Stimulated activated CD4-positive, alpha-beta T cell treated with anti-CD3 and anti-CD28 coated beads, Interleukin-12 subunit alpha, Interleukin-12 subunit beta, amount 100 ng/mL, for 48 hours (primary cell): Measurements from ENCODE around the gene ADAMTS17.

Source experiments
- DNase-seq, 3 donors: peaks; one replicate each; pipeline ENCODE4 v3.0.0-alpha.2; 2020; ENCODE audit warnings: low read depth in 2 of 3, low spot score in 1 of 3

ADAMTS17 gene

DNA sequence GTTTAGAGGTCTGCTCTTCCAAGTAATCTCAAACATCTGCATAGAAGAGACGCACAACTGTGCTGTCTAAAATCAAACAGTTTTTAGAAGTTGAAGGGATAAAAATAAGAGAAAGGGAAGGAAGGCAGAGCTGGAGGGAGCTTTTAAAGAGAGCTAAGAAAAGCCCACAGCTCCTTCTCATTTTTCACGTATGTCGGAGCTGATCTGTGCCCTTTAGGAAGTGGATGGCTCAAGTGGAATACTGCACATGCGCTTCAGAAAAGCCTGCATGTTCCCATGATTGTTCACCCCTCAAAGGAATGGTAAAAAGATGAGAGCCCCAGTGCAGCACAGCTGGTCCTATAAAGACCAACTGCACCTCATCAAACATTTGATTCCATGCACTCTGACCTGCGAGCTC is 207.2 kb downstream of the ADAMTS17 start:
- DNase-seq = no peak

DNA sequence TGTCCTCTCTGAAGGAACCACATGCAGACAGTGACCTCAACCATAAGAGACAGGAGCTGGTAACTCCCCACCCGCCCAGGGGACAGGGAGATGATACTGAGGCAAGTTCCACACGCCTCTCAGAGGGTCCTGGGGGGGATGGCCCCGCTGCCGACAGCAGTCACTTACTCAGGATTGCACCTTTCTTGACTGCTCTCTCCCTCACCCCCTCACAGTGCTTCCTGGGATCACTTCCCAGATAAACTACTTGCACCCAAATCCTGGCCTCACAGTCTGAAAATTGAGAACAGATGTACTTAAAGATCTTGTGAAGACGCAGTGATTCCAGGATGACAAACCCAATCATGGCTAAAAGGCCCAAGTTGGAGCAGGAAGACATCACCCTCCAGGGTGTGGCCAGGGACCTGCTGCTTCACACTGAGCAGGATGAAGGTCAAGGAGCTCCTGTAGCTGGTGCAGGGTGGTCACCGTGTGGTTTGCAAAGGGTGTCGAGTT is 207.6 kb downstream of the ADAMTS17 start:
- DNase-seq = no peak

DNA sequence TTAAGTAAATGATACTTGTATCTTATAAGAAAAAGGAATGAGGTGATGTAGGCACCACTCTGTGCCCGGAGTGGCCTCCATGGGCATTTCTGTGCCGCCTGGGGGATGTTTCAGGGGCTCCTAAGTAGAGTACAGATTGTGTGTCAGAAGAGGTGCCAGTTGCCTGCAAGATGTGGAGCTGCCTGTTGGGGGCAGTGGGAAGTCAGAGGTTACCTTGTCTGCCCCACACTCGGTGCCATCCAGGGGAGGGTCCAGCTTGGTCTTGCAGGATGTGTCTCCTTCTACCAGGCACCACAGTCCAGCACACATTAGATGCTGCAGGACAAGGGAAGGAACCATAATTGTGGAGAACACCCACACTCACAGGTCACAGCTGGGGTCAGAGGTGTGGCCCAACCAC is 208.8 kb downstream of the ADAMTS17 start:
- DNase-seq = no peak

DNA sequence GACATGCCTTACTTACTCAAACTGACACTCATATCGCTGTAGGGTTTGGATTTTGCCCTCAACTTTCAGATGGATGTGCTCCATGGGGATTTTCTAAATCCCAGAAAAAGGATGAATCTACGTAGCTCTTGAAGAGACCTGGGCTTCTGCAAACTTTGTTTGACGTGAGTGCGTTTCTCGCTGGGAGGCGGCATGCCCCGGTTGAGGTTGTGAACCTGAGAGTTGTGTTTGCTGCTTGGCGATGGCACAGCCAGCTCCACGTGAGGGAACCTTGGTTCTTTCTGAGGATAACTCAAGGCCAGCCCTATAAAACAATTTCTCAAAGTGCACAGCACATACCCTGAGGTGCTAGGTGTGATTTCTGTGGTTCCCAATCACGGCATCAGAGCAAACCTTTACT is 209.5 kb downstream of the ADAMTS17 start:
- DNase-seq = no peak

DNA sequence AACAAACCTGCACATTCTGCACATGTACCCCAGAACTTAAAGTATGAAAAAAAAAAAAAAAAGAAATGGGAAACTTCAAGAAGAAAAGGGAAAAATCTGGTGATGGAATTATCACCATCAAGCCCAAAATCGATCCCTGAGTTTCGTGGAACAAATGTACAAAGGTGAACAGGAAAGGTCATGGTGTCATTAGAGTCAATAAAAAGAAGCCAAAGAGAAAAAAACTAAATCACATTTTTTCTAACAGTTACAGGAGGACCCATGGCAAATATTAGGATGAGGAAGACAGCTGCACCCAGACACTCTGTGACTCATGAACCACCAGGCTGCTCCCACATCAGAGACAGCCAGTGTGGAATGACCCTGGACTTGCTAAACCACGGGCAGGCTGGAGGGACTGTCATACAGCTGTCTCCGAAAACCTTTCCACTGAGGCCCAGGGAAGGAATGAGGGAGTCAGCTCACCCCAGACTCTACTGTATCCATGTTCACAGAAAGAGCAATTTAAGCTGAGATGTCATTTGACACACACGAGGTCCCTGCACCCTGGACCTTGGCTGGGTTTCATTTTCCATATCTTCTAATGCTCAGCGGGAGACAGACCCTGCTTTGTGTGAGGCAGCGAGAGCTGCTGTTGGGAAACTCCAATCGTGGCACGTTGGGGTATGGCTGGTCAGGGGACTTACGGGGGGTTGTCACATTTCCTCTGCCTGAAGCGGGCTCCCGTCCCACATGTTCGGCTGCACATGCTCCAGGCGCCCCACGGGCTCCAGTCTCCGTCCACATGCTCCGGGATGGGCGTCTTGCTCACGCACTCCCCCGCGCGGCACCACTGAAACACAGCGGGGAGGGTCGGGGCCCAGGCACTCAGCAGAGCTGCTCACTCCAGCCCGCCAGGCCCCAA is 210.2 kb downstream of the ADAMTS17 start:
- no peak for DNase-seq

DNA sequence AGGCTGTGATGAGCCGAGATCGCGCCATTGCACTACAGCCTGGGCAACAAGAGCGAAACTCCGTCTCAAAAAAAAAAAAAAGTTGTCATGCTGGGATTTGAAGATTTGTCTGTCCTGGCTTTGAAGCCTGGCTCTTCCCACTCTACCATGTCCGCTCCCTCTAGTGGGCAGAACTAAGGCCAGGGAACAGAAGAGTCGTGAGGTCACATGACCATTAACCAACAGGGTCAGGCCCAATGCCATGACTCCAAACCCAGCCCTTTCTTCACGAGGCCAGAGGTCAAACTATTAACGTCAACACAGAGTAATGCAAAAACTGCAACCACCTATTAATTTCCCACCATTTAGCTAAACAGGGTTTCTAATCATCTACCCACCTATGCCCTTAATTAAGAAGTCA is 212.1 kb downstream of the ADAMTS17 start:
- no peak for DNase-seq

DNA sequence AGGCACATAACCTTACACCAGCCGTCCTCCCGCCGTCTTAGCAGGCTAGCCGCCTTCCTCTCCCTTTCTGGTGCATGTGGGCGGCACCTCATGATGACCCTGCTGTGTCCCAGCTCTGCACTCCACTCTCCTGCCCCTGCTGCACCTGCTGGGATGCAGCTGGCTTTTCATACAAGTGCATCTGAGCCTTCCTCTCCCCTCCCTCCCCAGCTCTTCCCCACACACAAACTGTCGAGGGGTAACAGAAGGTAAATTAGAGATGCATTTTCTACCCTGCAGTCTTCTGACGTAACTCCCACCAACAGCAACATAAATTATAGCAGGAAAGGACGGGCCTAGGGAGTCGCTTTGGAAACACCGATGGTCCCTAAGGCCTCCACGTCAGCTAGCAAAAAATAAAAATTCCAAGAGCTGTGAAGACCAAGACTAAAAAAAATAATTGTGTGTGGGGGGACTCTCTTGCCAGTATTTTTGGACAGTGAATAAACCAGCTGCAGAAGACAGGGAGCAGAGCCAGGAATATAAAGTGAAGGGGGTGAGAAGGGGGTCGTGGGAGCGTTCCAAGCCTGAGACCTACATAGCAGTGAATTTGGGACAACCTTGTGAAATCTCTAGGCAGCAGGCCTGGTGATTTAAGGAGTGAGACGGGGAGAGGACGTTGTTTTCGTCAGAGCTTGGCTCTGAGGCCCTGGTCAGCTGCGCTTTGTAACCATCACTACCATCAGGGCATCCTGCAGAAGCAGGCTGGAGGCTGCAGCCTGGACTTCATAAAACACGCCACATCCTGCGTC is 216.2 kb downstream of the ADAMTS17 start:
- DNase-seq = no peak

DNA sequence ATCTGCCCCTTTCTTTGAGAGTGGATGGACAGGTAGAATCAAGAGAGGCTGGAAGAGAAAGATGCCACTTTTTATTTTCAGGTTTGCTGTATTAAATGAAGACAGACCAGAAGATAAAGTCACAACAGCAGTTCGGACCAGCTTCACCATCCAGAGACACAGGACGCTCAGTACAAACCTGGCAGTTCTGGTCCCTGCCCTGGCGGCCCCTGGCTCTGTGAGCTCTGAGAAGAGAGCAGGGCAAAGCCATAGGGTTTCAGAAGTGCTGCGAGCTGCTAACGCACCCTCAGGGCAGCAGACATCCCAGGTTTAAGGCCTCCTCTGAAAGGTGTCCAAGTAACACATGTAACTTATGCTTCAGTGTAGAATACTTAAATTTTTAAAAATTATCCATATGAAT is 216.8 kb downstream of the ADAMTS17 start:
- no peak for DNase-seq

DNA sequence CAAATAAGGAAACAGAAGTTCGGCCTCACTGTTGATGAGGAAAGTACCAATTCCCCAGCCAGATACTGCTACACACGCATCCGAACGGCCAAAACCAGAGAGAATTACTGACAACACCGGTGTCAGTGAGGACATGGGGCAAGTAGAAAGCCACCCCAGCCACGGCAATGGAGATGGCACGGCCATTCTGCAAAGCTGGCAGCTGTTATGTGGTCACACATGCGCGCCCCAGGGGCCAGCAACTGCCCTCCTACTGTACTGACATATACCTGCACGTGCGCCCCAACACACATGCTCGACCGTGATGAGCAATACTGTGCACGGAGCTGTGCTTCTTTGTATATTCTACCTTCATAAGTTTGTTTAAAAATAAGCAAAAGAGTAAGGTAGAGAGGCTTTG is 217.4 kb downstream of the ADAMTS17 start:
- DNase-seq = no peak

DNA sequence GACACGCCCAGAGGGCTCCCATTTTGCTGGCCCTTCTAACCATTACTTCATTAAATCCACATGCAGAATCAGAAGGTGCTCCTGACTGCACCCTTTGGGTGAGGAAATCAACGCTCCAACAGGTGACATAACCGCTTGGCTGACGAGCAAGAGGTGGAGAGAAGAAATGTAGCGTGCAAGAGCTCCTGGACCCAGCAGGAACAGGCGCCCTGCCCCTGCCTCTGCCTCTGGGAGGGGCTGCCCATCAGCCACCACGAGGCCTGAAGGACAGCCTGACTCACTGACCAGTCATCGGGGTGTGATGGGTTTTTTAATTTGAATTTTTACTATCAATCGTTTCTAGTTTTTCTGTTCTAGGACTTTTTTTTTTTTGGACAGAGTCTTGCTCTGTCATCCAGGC is 218.2 kb downstream of the ADAMTS17 start:
- DNase-seq = no peak

DNA sequence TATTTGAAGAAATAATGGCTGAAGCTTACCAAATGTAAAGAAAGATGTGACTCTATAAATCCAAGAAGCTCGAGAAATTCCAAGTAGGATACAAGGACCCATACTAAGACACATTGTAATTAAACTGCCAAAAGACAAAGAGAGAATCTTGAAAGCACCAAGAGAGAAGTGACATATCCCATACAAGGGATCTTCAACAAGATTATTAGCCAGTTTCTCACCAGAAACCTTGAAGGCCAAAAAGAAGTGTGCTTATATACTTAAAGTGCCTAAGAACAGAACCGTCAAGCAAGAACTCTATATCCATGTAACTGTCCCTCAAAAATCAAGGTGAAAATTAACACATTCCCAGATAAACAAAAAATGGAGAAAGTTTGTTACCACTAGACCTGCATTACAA is 220.5 kb downstream of the ADAMTS17 start:
- no peak for DNase-seq

DNA sequence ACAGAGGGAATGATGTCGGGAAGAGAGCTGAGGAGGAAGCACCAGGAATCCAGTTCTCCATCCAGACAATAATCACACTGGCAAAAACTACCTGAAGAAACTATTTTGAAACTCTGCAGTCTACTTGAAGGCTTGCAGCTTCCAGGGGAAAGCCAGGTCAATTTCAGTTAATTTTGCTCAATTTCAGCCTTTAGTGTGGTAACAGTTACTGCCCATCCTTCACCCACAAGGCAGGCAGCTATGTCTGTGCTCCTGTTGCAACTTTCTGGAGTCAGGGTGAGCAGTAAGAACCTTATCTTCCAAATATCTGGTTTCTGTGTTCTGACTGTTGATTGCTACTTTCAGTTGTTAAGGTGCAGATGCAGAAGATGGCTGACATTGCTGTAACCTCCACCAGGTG is 221.7 kb downstream of the ADAMTS17 start:
- DNase-seq = no peak

DNA sequence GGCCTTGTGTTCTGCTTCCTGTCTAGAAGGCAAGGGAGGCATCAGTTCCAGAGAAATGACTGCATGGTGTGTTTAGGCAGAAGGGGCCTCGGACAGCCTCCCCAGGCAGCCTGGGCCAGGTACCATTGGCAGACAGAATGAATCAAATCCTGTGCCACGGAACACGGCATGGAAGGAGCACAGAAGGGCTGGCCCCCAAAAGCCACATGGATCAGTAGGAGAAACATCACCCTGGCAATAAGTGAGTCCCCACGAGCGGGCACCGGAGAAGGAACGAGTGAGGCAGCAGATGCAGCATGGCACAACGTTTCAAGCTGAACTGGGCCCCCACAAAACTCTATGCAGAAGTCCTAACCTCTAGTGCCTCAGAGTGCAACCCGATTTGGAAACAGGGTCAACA is 223.2 kb downstream of the ADAMTS17 start:
- DNase-seq = no peak

DNA sequence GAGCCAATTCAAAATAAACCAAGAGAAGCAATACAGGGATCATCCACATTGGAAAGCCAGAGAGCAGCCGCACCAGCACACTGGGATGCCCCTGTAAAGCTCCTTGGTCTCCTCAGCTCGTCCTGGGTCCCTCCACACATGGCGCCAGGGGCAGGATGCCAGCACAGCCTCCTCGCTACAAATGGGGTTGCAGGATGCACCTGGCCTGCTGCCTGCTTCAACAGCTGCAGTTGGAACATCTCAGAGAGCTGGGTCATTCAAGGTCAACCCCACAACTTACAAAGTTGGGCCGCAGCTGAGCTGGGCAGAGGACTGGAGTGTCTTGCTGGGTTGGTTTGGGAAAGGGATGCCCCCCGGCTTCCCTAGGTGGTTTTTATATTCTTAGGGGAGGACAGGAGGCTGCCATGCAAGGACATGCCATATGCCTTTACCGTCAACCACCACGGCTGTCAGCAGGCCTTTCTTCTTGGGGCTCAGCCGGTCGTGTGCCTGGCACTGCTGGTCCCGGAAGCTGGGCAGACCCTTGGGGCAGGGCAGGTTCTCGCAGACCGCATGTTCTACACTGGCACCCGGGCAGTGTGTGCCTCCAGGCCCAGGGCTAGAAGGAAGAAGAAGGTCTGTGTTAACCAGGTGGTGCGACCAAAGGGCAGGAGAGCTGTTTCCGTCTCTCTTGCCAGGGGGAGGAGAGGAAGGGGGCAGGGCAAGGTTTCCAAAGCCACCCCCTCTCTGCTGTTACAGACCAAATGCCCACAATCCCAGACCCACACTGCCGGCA is 225.2 kb downstream of the ADAMTS17 start:
- no peak for DNase-seq

DNA sequence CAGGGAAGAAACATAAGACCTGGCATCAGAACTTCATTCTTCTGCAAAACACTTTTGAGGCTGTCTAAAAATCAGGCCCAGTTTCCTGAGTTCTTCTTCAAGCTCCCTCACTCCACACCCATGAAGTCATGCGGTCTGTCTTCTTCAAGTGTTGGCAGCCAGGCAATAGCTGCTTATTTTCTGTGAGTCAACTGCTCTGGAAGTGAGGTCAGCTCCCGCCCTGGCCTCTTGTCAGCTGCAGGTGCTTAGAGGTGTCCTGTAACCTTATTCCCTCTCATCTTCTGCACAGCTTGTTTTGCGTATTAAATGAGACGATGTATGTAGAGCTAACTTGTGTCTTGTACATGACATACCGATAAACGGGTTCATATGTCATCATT is 226.1 kb downstream of the ADAMTS17 start:
- no peak for DNase-seq

DNA sequence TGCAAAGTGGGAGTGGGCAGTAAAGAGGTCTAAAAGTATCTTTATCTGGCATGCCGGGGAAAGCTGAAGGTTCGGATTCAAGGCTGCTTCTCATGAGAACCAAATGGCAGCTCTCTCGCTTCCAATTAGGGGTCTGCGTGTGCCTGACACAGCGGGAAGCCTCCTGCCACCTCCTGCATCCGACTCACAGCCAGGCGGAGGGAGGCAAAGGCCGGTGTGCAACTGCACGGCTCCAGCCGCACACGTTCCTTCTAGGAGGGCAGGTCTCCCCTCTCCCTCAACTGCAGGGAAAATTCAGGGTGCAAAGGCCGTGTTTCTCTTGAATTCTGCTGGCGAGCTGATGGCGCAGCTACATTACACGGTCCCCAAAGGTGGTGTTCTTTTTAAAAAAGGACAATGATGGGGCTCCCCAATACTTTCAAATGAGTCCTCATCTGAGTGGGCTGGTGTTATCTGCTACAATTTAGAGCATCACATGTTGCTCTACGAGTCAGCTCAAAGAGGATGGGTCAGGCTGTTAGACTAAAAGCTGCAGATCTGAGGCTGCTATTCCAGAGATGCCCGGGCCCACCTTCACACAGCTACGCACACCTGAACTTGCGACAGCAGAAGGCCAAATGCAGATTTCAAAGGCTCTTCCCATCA is 226.6 kb downstream of the ADAMTS17 start:
- no peak for DNase-seq

DNA sequence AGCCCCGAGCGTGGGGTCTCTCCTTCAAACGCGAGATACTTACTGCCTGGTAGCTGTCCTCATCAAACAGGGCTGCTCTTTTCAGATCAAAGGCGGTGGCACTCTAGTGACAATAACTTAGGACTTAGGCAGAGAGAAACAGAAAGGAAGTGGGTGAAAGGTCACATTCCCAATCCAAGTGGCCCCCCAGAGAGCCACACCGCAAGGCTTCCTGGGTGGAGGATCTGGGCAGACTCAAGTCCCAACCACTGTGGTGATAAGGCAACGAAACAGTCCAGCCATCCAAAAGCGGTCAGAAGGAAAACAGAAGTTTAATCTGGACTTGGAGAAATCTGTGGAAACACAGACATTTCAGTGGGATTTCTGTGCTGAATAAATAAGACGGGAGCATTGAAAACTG is 227.2 kb downstream of the ADAMTS17 start:
- no peak for DNase-seq

DNA sequence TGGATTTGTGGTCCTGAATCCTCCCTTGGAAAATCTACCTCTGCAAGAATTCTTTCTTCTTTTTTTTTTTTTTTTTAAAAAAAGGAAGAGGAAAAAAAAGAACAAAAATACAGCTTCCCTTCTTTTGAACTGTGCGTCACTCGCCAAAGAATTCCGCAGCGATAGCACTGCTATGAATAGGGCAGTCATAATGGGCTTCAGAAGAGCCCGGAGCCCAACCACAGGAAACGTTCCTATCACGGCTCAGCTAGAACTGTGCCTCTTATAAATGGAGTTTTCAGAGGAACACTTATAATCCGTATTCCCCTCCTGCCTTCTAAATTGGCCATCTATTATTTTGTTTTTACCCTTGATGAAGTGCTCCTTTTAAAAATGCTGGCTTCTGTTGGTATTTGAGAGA is 227.7 kb downstream of the ADAMTS17 start:
- DNase-seq = no peak

DNA sequence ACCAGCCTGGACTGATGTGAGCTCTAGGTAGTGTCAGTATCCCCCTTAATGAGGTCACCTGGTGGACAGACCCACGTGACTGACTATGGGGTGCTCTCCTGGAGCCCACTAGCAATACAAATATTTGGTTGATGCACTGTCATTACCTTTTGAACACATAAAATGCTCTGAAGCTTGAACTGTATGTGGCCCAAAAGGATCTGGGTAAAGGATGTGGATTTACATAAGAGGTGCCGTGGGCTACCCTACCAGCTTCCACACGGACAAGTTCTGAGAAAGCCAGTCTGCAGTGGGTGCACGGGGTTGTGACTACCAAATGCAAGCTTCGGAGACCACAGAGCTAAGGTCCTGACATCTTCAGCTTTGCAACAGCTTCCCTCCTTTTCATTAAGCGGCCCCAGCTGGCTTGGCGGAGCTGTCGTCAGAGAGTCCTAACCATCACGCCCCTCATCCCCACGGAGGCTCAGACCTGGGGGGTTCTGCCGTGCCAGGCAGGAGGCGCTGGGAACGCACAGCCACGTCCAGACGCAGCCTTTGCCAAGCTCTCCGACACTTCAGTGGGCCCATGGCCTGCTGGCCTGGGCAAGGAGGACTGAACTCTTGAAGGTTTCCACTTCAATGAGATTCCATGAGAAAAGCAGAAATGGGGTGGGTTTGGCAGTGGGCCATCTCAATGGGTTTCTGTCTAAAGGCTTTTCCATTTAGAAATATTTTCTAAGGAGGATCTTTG is 228.3 kb downstream of the ADAMTS17 start:
- DNase-seq = no peak

DNA sequence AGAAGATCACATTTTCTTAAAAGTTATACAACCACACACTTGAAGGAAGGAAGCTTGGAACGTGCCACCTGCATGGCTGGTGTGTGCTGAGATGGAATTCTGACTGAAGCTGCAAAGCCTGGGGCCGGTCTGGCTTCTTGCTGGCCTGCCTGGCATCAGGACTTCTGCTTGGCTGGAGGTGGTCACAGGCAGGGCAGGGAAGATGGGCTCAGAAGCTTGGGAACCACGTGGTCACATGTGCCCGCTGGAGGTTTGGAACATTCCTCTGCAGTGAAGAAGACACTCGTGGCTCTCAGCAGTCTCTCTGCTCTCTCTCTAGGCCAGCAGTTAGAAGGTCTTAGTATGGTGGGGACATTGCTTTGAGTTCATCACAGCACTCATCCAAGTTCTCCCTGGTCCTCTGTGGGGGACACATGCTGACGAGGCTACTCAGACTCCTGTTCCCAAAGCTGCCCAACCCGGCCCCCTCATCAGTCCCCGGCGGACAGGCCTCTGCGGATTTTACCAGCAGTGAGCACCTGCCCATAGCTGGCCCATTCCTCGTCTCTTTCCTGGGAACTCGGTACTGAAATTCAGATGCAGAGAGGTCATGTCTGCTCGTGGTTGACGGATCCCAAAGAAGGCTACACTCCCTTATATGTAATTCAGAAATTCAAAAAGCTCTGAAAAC is 229.0 kb downstream of the ADAMTS17 start:
- DNase-seq = no peak
